Effector memory CD4-positive, alpha-beta T cell (primary cell): Measurements from ENCODE around the gene ZNF319.
A peak's percentile ranks its signal among the peaks of the same experiment; 100 is the strongest.
"Not testable (repeated sequence)": the region's sequence is repeated elsewhere in the genome, so short reads cannot be mapped to it uniquely, and the experiment has no call there.

ENCODE experiments used
- DNase-seq, 3 donors: peaks; one replicate each; pipeline ENCODE4 v3.0.0-alpha.2; 2020
- H3K27ac ChIP-seq: 2 replicates; pipeline ENCODE4 v1.7.0; 2013; ENCODE audit warnings: mild to moderate bottlenecking, low read length, moderate library complexity; ENCODE audit not compliant: insufficient read depth, poor library complexity, severe bottlenecking
- H3K27me3 ChIP-seq: replicated peaks from 2 replicates; pipeline ENCODE4 v1.7.0; 2013; ENCODE audit warnings: mild to moderate bottlenecking, low read length; ENCODE audit not compliant: insufficient read depth, control insufficient read depth, poor library complexity, severe bottlenecking
- H3K36me3 ChIP-seq: 2 replicates; pipeline ENCODE4 v1.7.0; 2013; ENCODE audit warnings: mild to moderate bottlenecking, low read length, moderate library complexity; ENCODE audit not compliant: control insufficient read depth, insufficient read depth
- H3K4me1 ChIP-seq: 2 replicates; pipeline ENCODE4 v1.7.0; 2013; ENCODE audit warnings: low read length, mild to moderate bottlenecking; ENCODE audit not compliant: control insufficient read depth, insufficient read depth, poor library complexity, severe bottlenecking
- H3K4me3 ChIP-seq: 2 replicates; pipeline ENCODE4 v1.7.0; 2013; ENCODE audit warnings: low read length, low read depth, mild to moderate bottlenecking; ENCODE audit not compliant: insufficient read depth, poor library complexity, severe bottlenecking
- H3K9me3 ChIP-seq: 2 replicates; pipeline ENCODE4 v1.7.0; 2013; ENCODE audit warnings: mild to moderate bottlenecking, low read length, moderate library complexity; ENCODE audit not compliant: control insufficient read depth

Gene ZNF319

DNA sequence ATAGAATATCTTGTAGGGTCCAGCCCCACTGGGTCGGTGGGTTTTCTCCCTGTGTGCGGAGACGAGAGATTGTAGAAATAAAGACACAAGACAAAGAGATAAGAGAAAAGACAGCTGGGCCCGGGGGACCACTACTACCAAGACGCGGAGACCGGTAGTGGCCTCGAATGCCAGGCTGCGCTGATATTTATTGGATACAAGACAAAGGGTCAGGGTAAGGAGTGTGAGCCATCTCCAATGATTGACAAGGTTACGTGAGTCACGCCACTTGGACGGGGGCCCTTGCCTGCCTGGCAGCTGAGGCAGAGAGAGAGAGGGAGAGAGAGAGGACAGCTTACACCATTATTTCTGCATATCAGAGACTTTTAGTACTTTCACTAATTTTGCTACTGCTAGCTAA lies 4.3 kb upstream of the ZNF319 start:
- not testable (repeated sequence) for H3K27ac ChIP-seq, H3K27me3 ChIP-seq, DNase-seq, H3K9me3 ChIP-seq, H3K36me3 ChIP-seq, H3K4me3 ChIP-seq
- H3K4me1 ChIP-seq, result peaks cover 13% of the 10 kb centered on the region

DNA sequence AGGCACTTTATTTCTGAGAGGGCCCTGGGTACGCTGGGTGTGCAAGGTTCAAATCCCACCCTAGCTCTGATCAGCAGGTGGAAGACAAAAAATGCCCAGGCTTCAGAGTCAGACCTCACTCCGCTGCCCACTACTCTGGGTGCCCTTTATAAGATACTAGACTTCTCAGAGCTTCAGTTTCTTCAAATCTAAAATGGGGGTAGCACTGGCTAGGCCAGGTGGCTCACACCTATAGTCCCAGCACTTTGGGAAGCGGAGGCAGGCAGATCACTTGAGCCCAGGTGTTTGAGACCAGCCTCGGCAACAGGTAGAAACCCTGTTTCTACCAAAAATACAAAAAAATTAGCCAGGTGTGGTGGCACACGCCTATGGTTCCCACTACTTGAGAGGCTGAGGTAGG lies 2.5 kb upstream of the ZNF319 start:
- H3K36me3 ChIP-seq, result peaks cover 4% of the 10 kb centered on the region
- DNase-seq, result no peak
- no peak overlapping the region for H3K4me3 ChIP-seq
- H3K9me3 ChIP-seq, result no peaks in the 10 kb centered on the region
- H3K27ac ChIP-seq, result no peak overlapping the region
- H3K4me1 ChIP-seq, result peaks cover 30% of the 10 kb centered on the region
- H3K27me3 ChIP-seq, result no peaks in the 10 kb centered on the region

DNA sequence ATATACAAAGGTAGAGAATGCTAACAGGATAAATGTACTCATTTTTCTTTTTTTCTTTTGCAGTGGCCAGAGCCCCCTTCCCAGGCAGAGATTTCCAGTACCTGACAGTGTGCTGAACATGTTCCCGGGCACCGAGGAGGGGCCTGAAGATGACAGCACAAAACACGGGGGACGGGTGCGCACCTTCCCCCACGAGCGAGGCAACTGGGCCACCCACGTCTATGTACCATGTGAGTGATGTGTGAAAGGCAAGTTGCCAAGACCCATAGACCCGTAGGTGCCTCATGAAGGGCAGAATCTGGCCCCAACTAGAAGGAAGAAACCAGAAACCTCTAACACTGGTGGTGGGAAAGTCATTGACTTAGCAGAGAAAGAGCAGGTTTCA lies 1.9 kb upstream of the ZNF319 start:
- Histone ChIP-seq H3K27ac (no peak overlapping the region), H3K36me3 (peaks cover 6% of the 10 kb centered on the region), H3K9me3 (no peaks in the 10 kb centered on the region), H3K4me3 (no peak overlapping the region), H3K27me3 (no peaks in the 10 kb centered on the region), H3K4me1 (peaks cover 36% of the 10 kb centered on the region)
- DNase-seq, result no peak

DNA sequence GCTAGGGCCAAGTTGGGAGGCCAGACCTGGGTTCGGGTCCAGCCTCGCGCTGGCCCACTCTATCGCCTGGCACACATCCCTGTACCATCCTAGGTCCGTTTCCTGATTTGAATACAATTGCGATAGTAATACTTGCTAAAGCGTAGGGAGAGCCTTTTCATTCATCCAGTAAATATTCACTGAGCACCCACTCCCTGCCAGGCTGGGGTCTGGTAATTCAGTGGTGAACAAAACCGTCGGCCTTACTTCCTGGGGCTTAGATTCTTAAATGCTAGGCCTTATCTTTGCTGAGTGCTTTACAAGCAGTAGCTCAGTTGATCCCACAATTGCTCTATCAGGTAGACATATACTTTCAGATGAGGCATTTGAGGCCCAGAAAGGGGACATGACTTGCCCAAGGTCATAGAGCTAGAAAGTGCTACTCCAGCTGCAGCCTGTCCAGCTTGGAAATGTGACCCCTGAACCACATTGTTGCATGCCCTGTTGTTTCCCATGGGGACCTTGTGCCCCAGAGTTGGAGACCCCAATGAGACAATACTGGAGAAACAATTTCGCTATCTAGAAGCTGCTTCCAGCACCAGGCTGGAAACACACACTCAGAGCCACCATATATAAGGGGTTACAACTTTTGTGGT lies 1.4 kb upstream of the ZNF319 start:
- no peak for DNase-seq
- Histone ChIP-seq H3K36me3 (peaks cover 11% of the 10 kb centered on the region), H3K27ac (no peak overlapping the region), H3K27me3 (no peaks in the 10 kb centered on the region), H3K4me1 (peaks cover 41% of the 10 kb centered on the region), H3K9me3 (no peaks in the 10 kb centered on the region), H3K4me3 (peak overlapping the region; percentile 81)

DNA sequence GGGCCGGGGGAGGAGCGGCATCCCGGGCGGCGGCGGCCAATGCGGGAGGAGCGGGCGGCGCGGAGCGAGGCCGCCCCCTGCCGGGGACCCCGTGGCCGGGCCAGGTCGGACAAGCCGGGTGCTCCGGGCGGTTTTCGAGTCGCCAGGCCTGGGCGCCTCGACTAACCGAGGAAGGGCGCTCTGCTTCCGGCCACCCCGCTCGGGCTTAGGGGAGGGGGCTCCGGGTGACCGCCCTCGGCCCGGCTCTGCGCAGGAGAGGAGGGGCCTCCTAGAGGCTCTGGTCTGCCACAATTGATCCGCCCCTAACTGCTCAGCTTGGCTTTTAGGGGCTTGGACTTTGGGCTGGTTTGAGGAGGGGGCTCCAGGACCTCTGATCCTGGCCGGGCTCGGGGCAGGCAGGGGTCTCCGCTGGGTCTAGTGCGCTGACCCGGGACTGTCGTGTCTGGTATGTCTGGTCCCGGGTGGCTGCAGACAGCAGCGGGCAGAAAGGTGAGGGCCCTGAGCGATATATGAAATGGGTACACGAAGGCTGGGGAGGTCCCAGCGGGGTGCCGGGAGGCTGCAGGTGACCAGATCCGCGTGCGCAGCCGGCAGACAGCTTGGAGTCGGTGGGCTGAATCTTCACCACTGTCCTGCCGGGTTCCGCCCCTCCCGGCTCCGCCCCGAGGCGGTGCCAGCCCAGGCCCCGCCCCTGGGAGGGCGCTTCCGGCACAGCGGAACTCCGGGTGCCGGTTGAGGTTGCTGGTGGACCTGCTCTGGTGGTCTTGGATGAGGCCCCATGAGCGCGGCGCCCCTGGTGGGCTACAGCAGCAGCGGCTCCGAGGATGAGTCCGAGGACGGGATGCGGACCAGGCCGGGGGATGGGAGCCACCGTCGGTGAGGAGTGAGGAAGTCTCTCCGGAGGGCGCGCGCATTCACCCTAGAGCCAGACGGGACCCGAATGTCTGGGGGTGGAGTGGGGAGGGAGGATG lies 519 bp upstream of the ZNF319 start, which contains the start of gene USB1:
USB1 (plus strand) TSS at position 702 of the 971 bp plus-strand sequence; CDS start at position 779, 77 bp downstream.
- Histone ChIP-seq H3K9me3 (no peaks in the 10 kb centered on the region), H3K4me3 (peak within 1 kb of the TSS; percentile 81), H3K27me3 (no peaks in the 10 kb centered on the region), H3K27ac (peak within 1 kb of the TSS; percentile 70), H3K4me1 (peaks cover 50% of the 10 kb centered on the region), H3K36me3 (peaks cover 19% of the 10 kb centered on the region)
- peak; percentile 75 to 76 (median 75) for DNase-seq

DNA sequence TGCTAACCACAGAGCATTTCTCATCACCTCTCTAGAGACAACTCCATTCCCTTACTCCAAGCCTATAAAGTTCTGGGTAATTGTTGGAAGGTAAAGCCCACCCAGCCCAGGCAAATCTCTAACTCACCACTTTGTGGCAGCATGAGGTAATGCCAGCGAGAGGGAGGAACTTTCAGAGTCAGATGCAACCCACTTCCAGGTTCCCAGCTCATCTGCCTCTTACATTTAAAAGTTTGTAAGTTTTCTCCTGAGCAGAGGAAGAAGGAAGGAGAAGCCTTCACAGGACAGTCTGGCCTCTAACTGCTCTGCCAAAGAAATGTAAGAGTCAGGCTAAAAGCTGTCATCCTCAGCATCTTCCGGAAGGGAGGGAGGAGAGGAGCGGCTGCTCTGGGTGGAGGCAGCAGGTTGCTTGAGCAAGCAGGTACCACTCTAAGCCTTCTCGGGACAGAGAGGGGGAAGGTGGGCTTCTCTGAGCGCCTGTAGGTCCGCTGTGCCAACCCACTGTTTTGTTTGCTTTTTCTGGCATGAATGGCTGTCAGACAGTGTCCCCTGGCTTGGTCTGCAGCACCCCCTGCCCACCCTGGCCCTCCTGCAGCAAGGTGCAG lies 1.0 kb downstream of the ZNF319 start:
- Histone ChIP-seq H3K4me3 (peak overlapping the region; percentile 81), H3K27ac (peak overlapping the region; percentile 70), H3K4me1 (peaks cover 65% of the 10 kb centered on the region), H3K9me3 (no peaks in the 10 kb centered on the region), H3K27me3 (no peaks in the 10 kb centered on the region), H3K36me3 (peaks cover 32% of the 10 kb centered on the region)
- DNase-seq, result peak in 1 of 3 donors; percentile 17

DNA sequence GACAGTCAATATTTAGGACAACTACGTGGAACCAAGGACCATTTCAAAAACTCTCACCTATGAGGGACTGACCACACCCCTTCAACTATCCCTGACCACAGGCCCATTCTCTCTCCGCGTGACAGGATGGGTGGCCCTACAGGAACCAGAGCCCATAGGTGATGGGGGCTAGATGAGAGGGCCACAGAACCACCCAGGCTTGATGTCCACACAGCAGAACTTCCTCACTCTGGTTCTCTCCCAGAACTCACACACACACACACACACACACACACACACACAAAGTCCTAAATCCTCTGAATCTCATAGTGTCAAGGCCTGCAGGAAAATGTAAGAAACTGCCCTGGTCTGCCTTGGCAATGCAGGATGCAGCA lies 1.5 kb downstream of the ZNF319 start:
- Histone ChIP-seq H3K4me3 (no peak overlapping the region), H3K9me3 (no peaks in the 10 kb centered on the region), H3K36me3 (peaks cover 28% of the 10 kb centered on the region), H3K27me3 (no peaks in the 10 kb centered on the region), H3K27ac (peak overlapping the region; percentile 58), H3K4me1 (peaks cover 70% of the 10 kb centered on the region)
- no peak for DNase-seq

DNA sequence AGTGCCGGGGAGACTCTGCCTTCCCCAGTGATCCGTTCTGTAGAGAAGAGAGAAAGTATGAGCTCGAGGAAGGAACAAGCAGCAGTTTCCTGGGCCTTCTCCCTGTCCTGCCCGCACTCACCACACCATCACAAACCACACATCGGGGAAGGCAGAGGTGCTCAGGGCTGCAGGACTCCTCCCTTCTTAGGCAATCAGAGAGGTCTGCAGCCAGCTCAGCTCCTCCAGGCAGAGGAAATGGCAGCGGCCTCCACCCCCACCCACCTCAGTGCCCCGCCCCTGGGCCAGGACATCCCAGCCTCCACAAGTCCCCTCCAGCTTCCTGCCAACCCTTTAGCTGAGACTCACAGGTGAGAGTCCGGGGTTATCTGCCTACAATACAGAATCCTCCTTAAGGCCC lies 2.0 kb downstream of the ZNF319 start:
- peaks cover 70% of the 10 kb centered on the region for H3K4me1 ChIP-seq
- H3K27ac ChIP-seq, result peak overlapping the region; percentile 58
- DNase-seq, result peak; percentile 45 to 59 (median 53)
- peaks cover 28% of the 10 kb centered on the region for H3K36me3 ChIP-seq
- H3K4me3 ChIP-seq, result peak overlapping the region; percentile 33
- H3K27me3 ChIP-seq, result no peaks in the 10 kb centered on the region
- no peaks in the 10 kb centered on the region for H3K9me3 ChIP-seq

DNA sequence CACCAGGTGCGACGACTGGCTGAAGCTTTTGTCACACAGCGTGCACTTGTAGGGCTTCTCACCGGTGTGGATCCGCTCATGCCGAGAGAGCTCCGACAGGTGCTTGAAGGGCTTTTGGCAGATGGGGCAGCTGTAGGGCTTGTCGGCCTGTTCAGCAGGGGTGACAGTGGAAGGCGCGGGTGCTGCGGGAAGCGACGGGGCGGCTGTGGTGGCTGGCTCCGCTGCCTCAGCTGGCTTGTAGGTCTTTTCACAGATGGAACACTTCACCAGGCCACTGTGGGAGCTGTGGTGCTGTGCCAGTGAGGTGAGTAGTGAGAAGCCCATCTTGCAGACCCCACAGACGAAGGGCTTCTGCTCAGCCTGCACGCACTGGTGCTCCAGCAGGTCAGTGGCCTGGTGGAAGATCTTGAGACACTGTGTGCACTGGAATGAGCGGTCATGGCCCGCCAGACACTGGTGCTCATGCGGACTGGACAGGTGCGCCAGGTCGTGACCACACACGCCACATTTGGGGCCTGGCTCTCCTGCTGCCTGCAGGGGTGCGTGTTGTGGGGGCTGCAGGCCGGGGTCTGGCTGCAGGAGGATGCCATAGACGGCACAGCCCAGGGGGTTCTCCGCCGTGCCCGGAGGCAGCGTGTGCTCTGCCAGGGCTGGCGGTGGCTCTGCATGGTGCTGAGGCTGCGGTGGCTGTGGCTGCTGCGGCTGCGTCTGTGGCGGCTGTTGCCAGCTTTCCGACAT lies 2.8 kb downstream of the ZNF319 start:
- Histone ChIP-seq H3K4me1 (peaks cover 74% of the 10 kb centered on the region), H3K36me3 (peaks cover 34% of the 10 kb centered on the region), H3K27ac (peak overlapping the region; percentile 58), H3K27me3 (no peaks in the 10 kb centered on the region), H3K4me3 (peak overlapping the region; percentile 33), H3K9me3 (no peaks in the 10 kb centered on the region)
- no peak for DNase-seq
